ENCODE results near the gene SECISBP2. TPM values are rescaled to one million over a fixed set of nuclear protein-coding genes. Genes with fewer than 3 reads are reported as not detected.
"Not testable (repeated sequence)": the region's sequence is repeated elsewhere in the genome, so short reads cannot be mapped to it uniquely, and the experiment has no call there.

Gene SECISBP2
- total RNA-seq, 1 donor from 2014 or later: 15.1 TPM

DNA sequence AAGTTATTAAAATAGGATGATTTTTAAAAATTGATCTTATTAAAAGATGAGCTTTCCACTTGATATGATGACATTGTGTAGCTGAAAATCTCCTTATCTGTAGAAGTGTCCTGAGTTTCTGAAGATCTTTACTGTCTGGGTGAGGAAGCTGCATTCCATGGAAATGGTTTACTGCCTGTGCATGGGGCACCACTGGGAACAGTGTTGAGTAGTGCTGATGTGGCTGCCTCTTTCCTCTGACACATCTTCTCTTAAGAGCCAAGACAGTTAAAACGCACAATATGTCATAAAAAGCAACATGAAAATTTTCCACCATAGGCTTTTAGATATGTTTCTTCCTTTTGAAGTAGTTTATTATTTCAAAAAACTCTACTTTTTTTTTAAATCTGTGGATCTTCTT, 24.6 kb downstream of the SECISBP2 start:
- Mint-ChIP-seq H3K27me3 (ENCODE audit: low read depth) (no peaks in the 10 kb centered on the region), H3K4me1 (ENCODE audit: low read depth) (no peaks in the 10 kb centered on the region), H3K27ac (ENCODE audit: unreplicated experiment) (no peak overlapping the region), H3K4me3 (ENCODE audit: unreplicated experiment) (no peak overlapping the region), H3K9me3 (ENCODE audit: low read depth) (peaks cover 10% of the 10 kb centered on the region), H3K36me3 (ENCODE audit: low read depth) (peaks cover 62% of the 10 kb centered on the region)
- no peak for DNase-seq (ENCODE audit: low spot score)
- TF ChIP-seq, protein P1, sequence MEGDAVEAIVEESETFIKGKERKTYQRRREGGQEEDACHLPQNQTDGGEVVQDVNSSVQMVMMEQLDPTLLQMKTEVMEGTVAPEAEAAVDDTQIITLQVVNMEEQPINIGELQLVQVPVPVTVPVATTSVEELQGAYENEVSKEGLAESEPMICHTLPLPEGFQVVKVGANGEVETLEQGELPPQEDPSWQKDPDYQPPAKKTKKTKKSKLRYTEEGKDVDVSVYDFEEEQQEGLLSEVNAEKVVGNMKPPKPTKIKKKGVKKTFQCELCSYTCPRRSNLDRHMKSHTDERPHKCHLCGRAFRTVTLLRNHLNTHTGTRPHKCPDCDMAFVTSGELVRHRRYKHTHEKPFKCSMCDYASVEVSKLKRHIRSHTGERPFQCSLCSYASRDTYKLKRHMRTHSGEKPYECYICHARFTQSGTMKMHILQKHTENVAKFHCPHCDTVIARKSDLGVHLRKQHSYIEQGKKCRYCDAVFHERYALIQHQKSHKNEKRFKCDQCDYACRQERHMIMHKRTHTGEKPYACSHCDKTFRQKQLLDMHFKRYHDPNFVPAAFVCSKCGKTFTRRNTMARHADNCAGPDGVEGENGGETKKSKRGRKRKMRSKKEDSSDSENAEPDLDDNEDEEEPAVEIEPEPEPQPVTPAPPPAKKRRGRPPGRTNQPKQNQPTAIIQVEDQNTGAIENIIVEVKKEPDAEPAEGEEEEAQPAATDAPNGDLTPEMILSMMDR (IDR thresholded peaks at IDR 0.05): no peak

DNA sequence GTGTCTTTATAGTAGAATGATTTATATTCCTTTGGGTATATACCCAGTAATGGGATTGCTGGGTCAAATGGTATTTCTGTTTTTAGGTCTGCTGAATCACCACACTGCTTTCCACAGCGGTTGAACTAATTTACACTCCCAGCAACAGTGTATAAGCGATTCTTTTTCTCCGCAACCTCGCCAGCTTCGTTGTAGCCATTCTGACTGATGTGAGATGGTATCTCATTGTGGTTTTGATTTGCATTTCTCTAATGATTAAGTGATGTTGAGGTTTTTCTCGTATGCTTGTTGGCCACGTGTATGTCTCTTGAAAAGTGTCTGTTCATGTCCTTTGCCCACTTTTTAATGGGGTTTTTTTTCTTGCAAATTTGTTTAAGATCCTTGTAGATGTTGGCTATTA, 25.5 kb downstream of the SECISBP2 start:
- DNase-seq (ENCODE audit: low spot score); H3K27ac Mint-ChIP-seq (ENCODE audit: unreplicated experiment); H3K27me3 Mint-ChIP-seq (ENCODE audit: low read depth); H3K4me1 Mint-ChIP-seq (ENCODE audit: low read depth); H3K4me3 Mint-ChIP-seq (ENCODE audit: unreplicated experiment): not testable (repeated sequence)
- Mint-ChIP-seq H3K9me3 (ENCODE audit: low read depth) (peaks cover 10% of the 10 kb centered on the region), H3K36me3 (ENCODE audit: low read depth) (peaks cover 64% of the 10 kb centered on the region)

DNA sequence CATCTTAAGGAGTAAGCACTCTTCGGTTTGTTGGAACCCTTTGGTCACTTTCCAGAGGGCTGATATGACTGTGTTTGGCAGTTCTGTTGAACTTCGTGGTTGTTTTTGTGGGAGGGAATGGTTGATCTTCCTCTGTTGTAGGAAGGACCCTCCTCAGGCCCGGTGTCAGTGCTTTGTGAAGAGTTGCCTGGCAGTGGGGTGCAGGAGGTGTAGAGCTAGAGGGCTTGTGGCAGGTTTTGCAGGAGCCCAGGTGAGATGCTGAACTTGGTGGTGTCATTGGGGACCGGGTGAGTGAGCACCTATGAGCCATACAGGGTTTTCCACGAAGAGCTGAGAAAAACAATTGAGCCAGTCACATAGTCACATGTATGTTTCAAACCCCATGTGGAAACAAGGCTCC, 27.2 kb downstream of the SECISBP2 start:
- H3K4me3 Mint-ChIP-seq (ENCODE audit: unreplicated experiment): no peak overlapping the region
- peaks cover 10% of the 10 kb centered on the region for H3K9me3 Mint-ChIP-seq (ENCODE audit: low read depth)
- no peak overlapping the region for H3K27ac Mint-ChIP-seq (ENCODE audit: unreplicated experiment)
- no peaks in the 10 kb centered on the region for H3K4me1 Mint-ChIP-seq (ENCODE audit: low read depth)
- TF ChIP-seq, protein P1 (IDR thresholded peaks at IDR 0.05): no peak
- no peaks in the 10 kb centered on the region for H3K27me3 Mint-ChIP-seq (ENCODE audit: low read depth)
- DNase-seq (ENCODE audit: low spot score): no peak
- H3K36me3 Mint-ChIP-seq (ENCODE audit: low read depth): peaks cover 68% of the 10 kb centered on the region

DNA sequence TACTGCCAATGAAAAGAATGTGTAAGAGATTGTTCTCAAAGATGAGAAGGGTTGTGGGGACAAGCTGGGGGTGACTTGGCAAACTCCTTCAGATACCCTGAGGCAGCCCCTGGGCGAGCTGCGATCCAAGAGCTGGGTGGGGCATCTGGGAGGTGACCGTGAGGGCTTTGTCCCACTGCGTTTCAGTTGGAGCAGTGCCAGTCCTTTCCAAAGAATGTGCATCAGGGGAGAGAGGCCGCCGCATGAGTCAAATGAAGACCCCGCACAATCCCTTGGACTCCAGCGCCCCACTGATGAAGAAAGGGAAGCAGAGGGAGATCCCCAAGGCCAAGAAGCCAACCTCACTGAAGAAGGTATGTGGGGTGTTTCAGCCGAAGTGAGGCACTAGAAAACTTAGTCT, 28.4 kb downstream of the SECISBP2 start:
- no peak for DNase-seq (ENCODE audit: low spot score)
- Mint-ChIP-seq H3K9me3 (ENCODE audit: low read depth) (peaks cover 10% of the 10 kb centered on the region), H3K4me3 (ENCODE audit: unreplicated experiment) (no peak overlapping the region), H3K27ac (ENCODE audit: unreplicated experiment) (no peak overlapping the region), H3K36me3 (ENCODE audit: low read depth) (peaks cover 69% of the 10 kb centered on the region), H3K4me1 (ENCODE audit: low read depth) (no peaks in the 10 kb centered on the region), H3K27me3 (ENCODE audit: low read depth) (no peaks in the 10 kb centered on the region)
- TF ChIP-seq, protein P1 (IDR thresholded peaks at IDR 0.05): no peak

DNA sequence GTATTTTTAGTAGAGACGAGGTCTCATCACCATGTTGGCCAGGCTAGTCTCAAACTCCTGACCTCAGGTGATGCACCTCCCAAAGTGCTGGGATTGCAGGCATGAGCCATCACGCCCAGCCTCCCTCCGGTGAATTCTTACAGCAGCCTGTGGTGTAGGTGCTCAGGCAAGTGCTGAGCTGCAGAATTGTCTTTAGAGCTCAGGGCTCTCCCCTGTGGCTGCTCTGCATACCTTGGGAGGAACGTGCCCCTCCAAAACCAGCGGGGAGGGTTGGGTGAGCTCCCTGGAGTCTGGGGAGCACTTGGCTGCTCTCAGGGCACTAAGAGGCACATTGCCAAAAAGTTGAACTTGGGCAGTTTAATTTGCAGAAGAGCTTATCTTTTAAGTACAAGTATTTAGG, 29.4 kb downstream of the SECISBP2 start:
- no peaks in the 10 kb centered on the region for H3K27me3 Mint-ChIP-seq (ENCODE audit: low read depth)
- H3K4me1 Mint-ChIP-seq (ENCODE audit: low read depth): no peaks in the 10 kb centered on the region
- peaks cover 10% of the 10 kb centered on the region for H3K9me3 Mint-ChIP-seq (ENCODE audit: low read depth)
- DNase-seq (ENCODE audit: low spot score): no peak
- no peak overlapping the region for H3K27ac Mint-ChIP-seq (ENCODE audit: unreplicated experiment)
- TF ChIP-seq, protein P1 (IDR thresholded peaks at IDR 0.05): no peak
- peaks cover 64% of the 10 kb centered on the region for H3K36me3 Mint-ChIP-seq (ENCODE audit: low read depth)
- no peak overlapping the region for H3K4me3 Mint-ChIP-seq (ENCODE audit: unreplicated experiment)

DNA sequence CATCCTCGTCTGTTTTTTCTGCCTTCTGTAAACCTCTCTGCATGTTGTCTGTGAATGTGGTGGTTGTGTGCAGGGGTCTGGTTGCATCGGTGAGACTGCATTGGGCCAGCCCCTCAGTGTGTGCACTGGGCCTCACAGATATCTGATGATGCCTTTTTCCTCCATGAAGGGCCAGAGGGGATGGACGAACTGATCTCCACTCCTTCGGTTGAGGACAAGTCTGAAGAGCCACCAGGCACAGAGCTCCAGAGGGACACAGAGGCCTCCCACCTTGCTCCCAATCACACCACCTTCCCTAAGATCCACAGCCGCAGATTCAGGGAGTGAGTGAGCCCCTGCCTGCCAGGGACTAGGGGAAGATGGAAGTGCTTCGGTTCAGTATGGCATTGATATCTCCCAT, 31.3 kb downstream of the SECISBP2 start:
- Mint-ChIP-seq H3K4me3 (ENCODE audit: unreplicated experiment) (no peak overlapping the region), H3K36me3 (ENCODE audit: low read depth) (peaks cover 56% of the 10 kb centered on the region), H3K27ac (ENCODE audit: unreplicated experiment) (no peak overlapping the region), H3K9me3 (ENCODE audit: low read depth) (no peaks in the 10 kb centered on the region), H3K4me1 (ENCODE audit: low read depth) (no peaks in the 10 kb centered on the region), H3K27me3 (ENCODE audit: low read depth) (no peaks in the 10 kb centered on the region)
- no peak for DNase-seq (ENCODE audit: low spot score)
- TF ChIP-seq, protein P1 (IDR thresholded peaks at IDR 0.05): no peak

Data from chondrocyte (in vitro differentiated cells).